Spleen (tissue), 11 donors: Measurements from ENCODE around the gene BTBD16. TPM values are rescaled to one million over a fixed set of nuclear protein-coding genes. Genes with fewer than 3 reads are reported as not detected.

Experiments
- DNase-seq: peaks from one replicate; pipeline ENCODE4 v3.0.0-alpha.2; 2020
- H3K27ac ChIP-seq, 8 donors: fragments of 200-600 bp; sonication (generic) in 7 of 8; 1 replicate in 4 of 8; 2 replicates in 4 of 8; pipeline versions ENCODE4 v1.5.0 to v1.8.0; 2016 to 2021; ENCODE audit warnings: inconsistent platforms in 4 of 8, mild to moderate bottlenecking in 4 of 8, moderate library complexity in 1 of 8
- H3K27me3 ChIP-seq, 7 donors: fragments of 200-600 bp; sonication (generic) in 6 of 7; replicated peaks in 1 of 7; 1 replicate in 4 of 7; 2 replicates in 3 of 7; pipeline versions ENCODE4 v1.5.0 to v1.8.0; 2016 to 2021; ENCODE audit warnings: inconsistent platforms in 3 of 7, mild to moderate bottlenecking in 1 of 7
- H3K36me3 ChIP-seq, 6 donors: fragments of 200-600 bp; sonication (generic) in 5 of 6; 1 replicate in 4 of 6; 2 replicates in 2 of 6; pipeline versions ENCODE4 v1.5.0 to v1.8.0; 2016 to 2021; ENCODE audit warnings: inconsistent platforms in 2 of 6
- H3K4me1 ChIP-seq, 6 donors: fragments of 200-600 bp; sonication (generic) in 5 of 6; 1 replicate in 3 of 6; 2 replicates in 3 of 6; pipeline versions ENCODE4 v1.5.0 to v1.8.0; 2016 to 2021; ENCODE audit warnings: inconsistent platforms in 3 of 6
- H3K4me3 ChIP-seq, 8 donors: fragments of 200-600 bp; sonication (generic) in 7 of 8; 1 replicate in 4 of 8; 2 replicates in 4 of 8; pipeline versions ENCODE4 v1.5.0 to v1.8.0; 2016 to 2021; ENCODE audit warnings: inconsistent platforms in 4 of 8, mild to moderate bottlenecking in 4 of 8, moderate library complexity in 2 of 8
- H3K9me3 ChIP-seq, 8 donors: fragments of 200-600 bp; sonication (generic) in 7 of 8; 1 replicate in 4 of 8; 2 replicates in 4 of 8; pipeline versions ENCODE4 v1.5.0 to v1.8.0; 2016 to 2021; ENCODE audit warnings: inconsistent platforms in 4 of 8
- CTCF ChIP-seq, 11 experiments: fragments of 200-600 bp in 7 of 11; fragments of 450-650 bp in 4 of 11; sonication (generic) in 4 of 11; IDR thresholded peaks in 8 of 11; conservative IDR thresholded peaks in 3 of 11; 1 replicate in 7 of 11; 2 replicates in 4 of 11; pipeline versions ENCODE4 v1.4.0 to v1.8.0; 2016 to 2021; ENCODE audit warnings: antibody characterized with exemption in 11 of 11, inconsistent platforms in 4 of 11, mild to moderate bottlenecking in 1 of 11
- POLR2A ChIP-seq, 3 donors: fragments of 450-650 bp; IDR thresholded peaks; one replicate each; pipeline ENCODE4 v1.5.1; 2017; ENCODE audit warnings: antibody characterized with exemption in 3 of 3, mild to moderate bottlenecking in 1 of 3
- POLR2AphosphoS5 ChIP-seq, 3 donors: sonication (generic); formaldehyde crosslinking; IDR thresholded peaks; one replicate each; pipeline ENCODE4 v1.5.1; 2017; ENCODE audit warnings: antibody characterized with exemption in 3 of 3
- WGBS, 5 donors: extraction: QIAGEN DNeasy Blood & Tissue Kit in 3 of 5; methylation state at CpG; one replicate each; pipeline versions ENCODE4 v1.1.5 to v1.1.7; 2013 to 2018; 5-methylcytosine and 5-hydroxymethylcytosine counted together
- intact Hi-C: fragments of 100-400 bp; cut with DNase I; formaldehyde crosslinking; loops from one replicate; pipeline ENCODE4 v1.15.0; 2023; ENCODE audit warnings: low total_unique reads
- polyA plus RNA-seq, 3 donors: library from polyadenylated mRNA; stranded (reverse); fragments of 200-250 nt; gene quantifications; one replicate each; pipeline ENCODE4 v1.2.1, GENCODE V29; 2013
- total RNA-seq, 7 donors: library from RNA; depleted of rRNA in 3 of 7; stranded (reverse); fragments of >200 nt in 3 of 7; fragmentation: NEBNext Ultra II Directional in 4 of 7; extraction: Animal tissue kit (Norgen Biotek cat#: 25700) in 4 of 7; gene quantifications; one replicate each; pipeline versions ENCODE4 v1.1.0 to v1.2.1, GENCODE V29; 2016 to 2021
- donor health status: healthy with polysubstance abuse.
- donor health status: DM: no; HTN: no; CAD: no; lungs with moderate emphysema.
- donor health status: DM: no; HTN: no; CAD: no.
- donor health status: Bipolar disorder and iron deficiency.
- donor health status: healthy.
- donor health status: DM: no; HTN: no; CAD: no.
- donor health status: DM: yes; HTN: yes; CAD: no.

Gene BTBD16
- total and polyA plus RNA-seq, 10 donors = 0.04 to 0.10 TPM; not detected in 8

- WGBS, 5 donors = 79 to 94% (median 84%) methylated on average over 2 to 4 of the region's 4 CpGs
- Histone ChIP-seq H3K4me1 (peaks cover 0 to 5% (median 3%) of the 10 kb centered on the region in 6 donors), H3K9me3 (no peaks in the 10 kb centered on the region), H3K4me3 (no peak overlapping the region), H3K27ac (no peak overlapping the region), H3K36me3 (no peaks in the 10 kb centered on the region), H3K27me3 (peaks cover 0 to 21% (median 0%) of the 10 kb centered on the region in 7 donors)
- no peak for TF ChIP-seq CTCF (IDR thresholded peaks at IDR 0.05 in 8 of 11, conservative IDR thresholded peaks at IDR 0.05 in 3 of 11)
- TF ChIP-seq POLR2AphosphoS5 (IDR thresholded peaks at IDR 0.05) = no peak
- TF ChIP-seq POLR2A (IDR thresholded peaks at IDR 0.05) = no peak
- DNase-seq = no peak
- intact Hi-C loops = no loop called here
These were observed 22.9 kb downstream of the BTBD16 start for GRCh38 chr10:122293961-122294380.

GRCh38 chr10:122294511-122295450 is 23.7 kb downstream of the BTBD16 start:
- H3K27me3 ChIP-seq = peaks cover 0 to 27% (median 0%) of the 10 kb centered on the region in 7 donors
- TF ChIP-seq POLR2A (IDR thresholded peaks at IDR 0.05) (no peak), POLR2AphosphoS5 (IDR thresholded peaks at IDR 0.05) (no peak), CTCF (IDR thresholded peaks at IDR 0.05 in 8 of 11, conservative IDR thresholded peaks at IDR 0.05 in 3 of 11) (no peak)
- intact Hi-C loops = loop anchor here (5.0 kb wide), 2 partner anchors 143 to 273 kb away; no protein-coding TSS in a partner anchor
- DNase-seq = no peak
- WGBS, 5 donors = 83 to 85% (median 85%) methylated on average over 10 to 12 of the region's 12 CpGs
- no peak overlapping the region for H3K27ac ChIP-seq
- no peaks in the 10 kb centered on the region for H3K9me3 ChIP-seq
- no peaks in the 10 kb centered on the region for H3K36me3 ChIP-seq
- peaks cover 0 to 7% (median 4%) of the 10 kb centered on the region in 6 donors for H3K4me1 ChIP-seq
- H3K4me3 ChIP-seq = no peak overlapping the region

GRCh38 chr10:122295451-122295809 is 24.3 kb downstream of the BTBD16 start:
- TF ChIP-seq CTCF (IDR thresholded peaks at IDR 0.05 in 8 of 11, conservative IDR thresholded peaks at IDR 0.05 in 3 of 11) (no peak), POLR2A (IDR thresholded peaks at IDR 0.05) (no peak), POLR2AphosphoS5 (IDR thresholded peaks at IDR 0.05) (no peak)
- Histone ChIP-seq H3K9me3 (no peaks in the 10 kb centered on the region), H3K27ac (no peak overlapping the region), H3K4me1 (peaks cover 0 to 7% (median 4%) of the 10 kb centered on the region in 6 donors), H3K36me3 (no peaks in the 10 kb centered on the region), H3K27me3 (peaks cover 0 to 29% (median 0%) of the 10 kb centered on the region in 7 donors), H3K4me3 (no peak overlapping the region)
- 75 to 89% (median 83%) methylated on average over 4 of the region's 4 CpGs for WGBS, 5 donors
- DNase-seq = no peak
- intact Hi-C loops = loop anchor here (5.0 kb wide), 2 partner anchors 142 to 272 kb away; no protein-coding TSS in a partner anchor
